Measurements from ENCODE around the gene STX18. TPM values are rescaled to one million over a fixed set of nuclear protein-coding genes. Genes with fewer than 3 reads are reported as not detected.
A peak's percentile ranks its signal among the peaks of the same experiment; 100 is the strongest.
"Not testable (repeated sequence)": the region's sequence is repeated elsewhere in the genome, so short reads cannot be mapped to it uniquely, and the experiment has no call there.

The STX18 gene
- total RNA-seq, 1 donor from 2014 or later, result 36.7 TPM

- peaks cover 2% of the 10 kb centered on the region for H3K9me3 Mint-ChIP-seq
- no peak for DNase-seq (ENCODE audit: extremely low spot score, unreplicated experiment)
- no peak overlapping the region for H3K4me3 Mint-ChIP-seq
- TF ChIP-seq CTCF (conservative IDR thresholded peaks at IDR 0.05), result no peak
- no peaks in the 10 kb centered on the region for H3K27me3 Mint-ChIP-seq
- H3K27ac Mint-ChIP-seq, result no peak overlapping the region
- peaks cover 37% of the 10 kb centered on the region for H3K4me1 Mint-ChIP-seq (ENCODE audit: unreplicated experiment)
- peaks cover 1% of the 10 kb centered on the region for H3K36me3 Mint-ChIP-seq
These were observed 27.1 kb downstream of the STX18 start for GRCh38 chr4:4514786-4515185.

- peaks cover 36% of the 10 kb centered on the region for H3K4me1 Mint-ChIP-seq (ENCODE audit: unreplicated experiment)
- DNase-seq (ENCODE audit: extremely low spot score, unreplicated experiment), result no peak
- H3K4me3 Mint-ChIP-seq, result no peak overlapping the region
- no peaks in the 10 kb centered on the region for H3K27me3 Mint-ChIP-seq
- H3K9me3 Mint-ChIP-seq, result peaks cover 4% of the 10 kb centered on the region
- TF ChIP-seq CTCF (conservative IDR thresholded peaks at IDR 0.05), result no peak
- H3K36me3 Mint-ChIP-seq, result peaks cover 5% of the 10 kb centered on the region
- H3K27ac Mint-ChIP-seq, result no peak overlapping the region
These were observed 29.6 kb downstream of the STX18 start for GRCh38 chr4:4512282-4512681.

GRCh38 chr4:4510641-4511040, 31.2 kb downstream of the STX18 start:
- H3K4me3 Mint-ChIP-seq; H3K36me3 Mint-ChIP-seq; H3K27ac Mint-ChIP-seq; H3K27me3 Mint-ChIP-seq; DNase-seq (ENCODE audit: extremely low spot score, unreplicated experiment); H3K9me3 Mint-ChIP-seq: not testable (repeated sequence)
- H3K4me1 Mint-ChIP-seq (ENCODE audit: unreplicated experiment), result peaks cover 25% of the 10 kb centered on the region

- peaks cover 9% of the 10 kb centered on the region for H3K36me3 Mint-ChIP-seq
- H3K9me3 Mint-ChIP-seq, result peaks cover 4% of the 10 kb centered on the region
- peaks cover 17% of the 10 kb centered on the region for H3K4me1 Mint-ChIP-seq (ENCODE audit: unreplicated experiment)
- no peak overlapping the region for H3K27ac Mint-ChIP-seq
- no peak for DNase-seq (ENCODE audit: extremely low spot score, unreplicated experiment)
- no peak overlapping the region for H3K4me3 Mint-ChIP-seq
- H3K27me3 Mint-ChIP-seq, result no peaks in the 10 kb centered on the region
- TF ChIP-seq CTCF (conservative IDR thresholded peaks at IDR 0.05), result no peak
These were observed 32.3 kb downstream of the STX18 start for GRCh38 chr4:4509521-4509920.

- Mint-ChIP-seq H3K36me3 (peaks cover 9% of the 10 kb centered on the region), H3K4me3 (no peak overlapping the region), H3K27me3 (no peaks in the 10 kb centered on the region), H3K4me1 (ENCODE audit: unreplicated experiment) (peaks cover 6% of the 10 kb centered on the region), H3K9me3 (peaks cover 4% of the 10 kb centered on the region), H3K27ac (no peak overlapping the region)
- DNase-seq (ENCODE audit: extremely low spot score, unreplicated experiment), result no peak
- peak; percentile 71 for TF ChIP-seq CTCF (conservative IDR thresholded peaks at IDR 0.05)
These were observed 33.9 kb downstream of the STX18 start for GRCh38 chr4:4507923-4508322.

GRCh38 chr4:4507403-4507802, 34.4 kb downstream of the STX18 start:
- Mint-ChIP-seq H3K4me3 (no peak overlapping the region), H3K4me1 (ENCODE audit: unreplicated experiment) (peaks cover 11% of the 10 kb centered on the region), H3K27me3 (no peaks in the 10 kb centered on the region), H3K9me3 (peaks cover 4% of the 10 kb centered on the region), H3K27ac (no peak overlapping the region), H3K36me3 (peaks cover 9% of the 10 kb centered on the region)
- TF ChIP-seq CTCF (conservative IDR thresholded peaks at IDR 0.05), result no peak
- DNase-seq (ENCODE audit: extremely low spot score, unreplicated experiment), result no peak
